Neuronal stem cell (in vitro differentiated cells): ENCODE measurements around the gene FOXA3.

Source experiments
- DNase-seq: peaks from one replicate; pipeline ENCODE4 v3.0.0-alpha.2; 2013; ENCODE audit warnings: low spot score
- H2AFZ ChIP-seq: one replicate; pipeline ENCODE4 v1.6.1; 2013; ENCODE audit warnings: mild to moderate bottlenecking, low read length, inconsistent platforms
- H2AK5ac ChIP-seq: 2 replicates; pipeline ENCODE4 v1.6.1; 2013; ENCODE audit warnings: low read depth, mild to moderate bottlenecking, inconsistent platforms, low read length, moderate library complexity, mixed read lengths
- H2BK120ac ChIP-seq: 2 replicates; pipeline ENCODE4 v1.6.1; 2013; ENCODE audit warnings: low read depth, mild to moderate bottlenecking, inconsistent platforms, low read length, moderate library complexity, mixed read lengths
- H2BK12ac ChIP-seq: one replicate; pipeline ENCODE4 v1.6.1; 2013; ENCODE audit warnings: low read length, inconsistent platforms
- H2BK15ac ChIP-seq: 2 replicates; pipeline ENCODE4 v1.6.1; 2013; ENCODE audit warnings: mild to moderate bottlenecking, low read length, inconsistent platforms, mixed read lengths
- H2BK5ac ChIP-seq: one replicate; pipeline ENCODE4 v1.6.1; 2013; ENCODE audit warnings: inconsistent platforms, mild to moderate bottlenecking, low read length, moderate library complexity
- H3K14ac ChIP-seq: one replicate; pipeline ENCODE4 v1.6.1; 2013; ENCODE audit warnings: low read length, inconsistent platforms
- H3K18ac ChIP-seq: 2 replicates; pipeline ENCODE4 v1.6.1; 2013; ENCODE audit warnings: low read length, inconsistent platforms
- H3K23ac ChIP-seq: 2 replicates; pipeline ENCODE4 v1.6.1; 2013; ENCODE audit warnings: low read depth, mild to moderate bottlenecking, mixed read lengths, low read length, inconsistent platforms; ENCODE audit not compliant: poor library complexity
- H3K27ac ChIP-seq: replicated peaks from 3 replicates; pipeline ENCODE4 v1.5.1; 2013; ENCODE audit warnings: low read length, inconsistent platforms
- H3K27me3 ChIP-seq, 3 experiments: 2 replicates each; pipeline ENCODE4 v1.6.1; 2013; ENCODE audit warnings: low read length in 3 of 3, mild to moderate bottlenecking in 2 of 3, inconsistent platforms in 1 of 3, low read depth in 1 of 3, mixed read lengths in 1 of 3, moderate library complexity in 1 of 3; ENCODE audit not compliant: control insufficient read depth in 3 of 3, insufficient read depth in 3 of 3
- H3K36me3 ChIP-seq, 2 donors: replicated peaks in 1 of 2; 2 replicates each; pipeline ENCODE4 v1.6.1; 2013; ENCODE audit warnings: low read length in 2 of 2; ENCODE audit not compliant: control insufficient read depth in 2 of 2, insufficient read depth in 2 of 2
- H3K4ac ChIP-seq: 2 replicates; pipeline ENCODE4 v1.6.1; 2013; ENCODE audit warnings: inconsistent platforms, mild to moderate bottlenecking, low read length, moderate library complexity
- H3K4me1 ChIP-seq, 2 donors: 1 replicate in 1 of 2; 2 replicates in 1 of 2; pipeline ENCODE4 v1.6.1; 2013; ENCODE audit warnings: low read length in 2 of 2, low read depth in 1 of 2; ENCODE audit not compliant: control insufficient read depth in 2 of 2, insufficient read depth in 1 of 2
- H3K4me2 ChIP-seq: one replicate; pipeline ENCODE4 v1.6.1; 2013; ENCODE audit warnings: mild to moderate bottlenecking, low read length, inconsistent platforms; ENCODE audit not compliant: insufficient read depth, poor library complexity, severe bottlenecking
- H3K4me3 ChIP-seq, 2 donors: 2 replicates each; pipeline ENCODE4 v1.5.1; 2013; ENCODE audit warnings: low read length in 2 of 2, mild to moderate bottlenecking in 2 of 2, inconsistent platforms in 1 of 2, moderate library complexity in 1 of 2
- H3K79me1 ChIP-seq: one replicate; pipeline ENCODE4 v1.6.1; 2013; ENCODE audit warnings: low read depth, mild to moderate bottlenecking, inconsistent platforms, low read length, moderate library complexity
- H3K9ac ChIP-seq: one replicate; pipeline ENCODE4 v1.6.1; 2013; ENCODE audit warnings: mild to moderate bottlenecking, low read depth, low read length, inconsistent platforms; ENCODE audit not compliant: poor library complexity
- H3K9me3 ChIP-seq, 2 donors: replicated peaks in 1 of 2; 2 replicates each; pipeline versions ENCODE3 to v1.6.1; 2013; ENCODE audit warnings: low read length in 2 of 2, mild to moderate bottlenecking in 2 of 2, inconsistent platforms in 1 of 2, low read depth in 1 of 2, mixed read lengths in 1 of 2, moderate library complexity in 1 of 2; ENCODE audit not compliant: control insufficient read depth in 2 of 2, insufficient read depth in 1 of 2
- H4K8ac ChIP-seq: one replicate; pipeline ENCODE4 v1.6.1; 2013; ENCODE audit warnings: low read depth, mild to moderate bottlenecking, inconsistent platforms, low read length, moderate library complexity
- H4K91ac ChIP-seq: one replicate; pipeline ENCODE4 v1.6.1; 2013; ENCODE audit warnings: low read length, low read depth, mild to moderate bottlenecking, inconsistent platforms; ENCODE audit not compliant: poor library complexity
- WGBS, 2 donors: extraction: QIAGEN DNeasy Blood & Tissue Kit; methylation state at CpG; one replicate each; pipeline ENCODE4 v1.1.7; 2013; ENCODE audit warnings: missing lambda C conversion rate in 2 of 2, mixed read lengths in 1 of 2; ENCODE audit not compliant: insufficient read length in 2 of 2, insufficient replicate concordance in 1 of 2; ENCODE audit errors: extremely low coverage in 2 of 2; 5-methylcytosine and 5-hydroxymethylcytosine counted together

Gene FOXA3

DNA sequence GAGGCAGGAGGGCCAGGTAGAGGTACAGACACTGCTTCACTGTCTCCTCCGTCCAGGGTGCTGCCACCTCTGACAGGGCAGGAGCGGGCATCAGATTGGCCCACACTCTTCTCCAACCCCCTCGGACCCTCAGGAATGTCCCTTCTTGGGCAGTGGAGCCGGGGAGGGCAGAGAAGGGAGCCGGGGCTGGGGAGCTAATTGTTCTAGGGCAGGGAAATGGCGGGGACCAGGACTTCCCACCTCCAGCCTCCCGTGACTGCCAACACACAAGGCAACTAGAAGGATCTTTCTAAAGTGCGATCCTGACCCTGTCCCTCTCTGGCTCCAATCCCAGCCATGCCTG is 38.9 kb upstream of the FOXA3 start:
- H2AK5ac ChIP-seq, result no peak overlapping the region
- H3K9me3 ChIP-seq, result peaks cover 0 to 3% of the 10 kb centered on the region in 2 donors
- H3K36me3 ChIP-seq, result peaks cover 74 to 96% of the 10 kb centered on the region in 2 donors
- H2AFZ ChIP-seq, result no peak overlapping the region
- H4K8ac ChIP-seq, result no peak overlapping the region
- H2BK120ac ChIP-seq, result no peak overlapping the region
- peaks cover 2% of the 10 kb centered on the region for H3K79me1 ChIP-seq
- H2BK12ac ChIP-seq, result no peak overlapping the region
- no peaks in the 10 kb centered on the region for H3K4me1 ChIP-seq
- no peak overlapping the region for H3K4ac ChIP-seq
- H4K91ac ChIP-seq, result no peak overlapping the region
- peak overlapping the region; percentile 50 for H3K9ac ChIP-seq
- peak overlapping the region; percentile 57 for H3K23ac ChIP-seq
- no peaks in the 10 kb centered on the region for H3K27me3 ChIP-seq
- H3K14ac ChIP-seq, result no peak overlapping the region
- H2BK5ac ChIP-seq, result no peak overlapping the region
- no peak overlapping the region for H3K27ac ChIP-seq
- H3K18ac ChIP-seq, result no peak overlapping the region
- H2BK15ac ChIP-seq, result no peak overlapping the region
- WGBS, 2 donors, result no CpG with 5 or more reads among the region's 8 CpGs
- no peak overlapping the region for H3K4me2 ChIP-seq
- no peak for DNase-seq
- no peak overlapping the region for H3K4me3 ChIP-seq

DNA sequence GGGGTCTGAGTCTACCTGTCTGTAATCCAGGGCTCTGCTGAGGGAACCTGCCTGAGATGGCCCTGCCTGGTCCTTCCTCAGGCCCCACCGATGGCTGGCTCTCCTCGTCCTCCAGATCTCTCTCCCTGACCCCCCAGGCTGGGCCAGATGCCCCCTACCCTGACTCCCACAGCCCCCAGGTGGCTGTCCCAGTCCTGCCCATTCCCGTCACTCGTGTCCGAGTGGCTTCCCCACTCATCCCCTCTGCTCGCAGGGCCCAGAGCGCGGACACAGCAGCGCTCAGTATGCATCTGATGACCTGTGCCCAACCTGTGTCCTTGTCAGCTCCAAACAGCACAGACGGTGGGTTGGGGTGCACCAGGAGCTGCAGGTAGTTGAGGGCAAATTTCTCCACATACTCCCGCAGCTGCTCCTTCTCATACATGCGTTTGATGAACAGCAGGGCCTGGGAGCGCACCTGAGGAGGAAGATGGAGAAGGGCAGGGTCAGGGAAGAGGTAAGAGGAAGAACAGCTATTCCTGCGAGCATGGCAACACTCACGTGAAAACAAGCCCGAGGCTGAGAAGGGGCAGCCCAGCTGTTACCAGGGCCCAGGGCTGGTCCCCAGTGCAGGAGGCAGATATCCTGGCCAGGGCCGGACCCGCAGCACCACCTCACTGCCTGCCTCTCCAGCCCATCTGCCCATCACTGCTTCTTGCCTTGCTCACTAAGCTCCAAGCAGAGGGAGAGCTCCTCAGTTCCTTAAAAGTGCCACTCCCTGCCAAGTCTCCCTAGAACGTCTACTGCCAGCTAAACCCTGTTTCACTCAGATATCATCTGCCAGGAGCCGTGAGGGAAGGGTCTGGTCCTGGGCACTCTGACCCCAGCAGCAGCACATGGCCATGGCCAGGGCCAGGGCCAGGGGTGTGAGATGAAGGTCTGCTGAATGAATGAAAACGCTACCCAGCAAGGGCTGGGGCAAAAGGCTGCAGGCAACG is 37.9 kb upstream of the FOXA3 start:
- Histone ChIP-seq H2AFZ (no peak overlapping the region), H3K79me1 (peaks cover 2% of the 10 kb centered on the region), H3K18ac (no peak overlapping the region), H2AK5ac (no peak overlapping the region), H4K91ac (no peak overlapping the region), H2BK12ac (no peak overlapping the region), H3K36me3 (peaks cover 74 to 93% of the 10 kb centered on the region in 2 donors), H4K8ac (no peak overlapping the region), H3K9ac (no peak overlapping the region), H3K14ac (no peak overlapping the region), H2BK120ac (no peak overlapping the region), H3K4me3 (no peak overlapping the region), H3K9me3 (peaks cover 0 to 3% of the 10 kb centered on the region in 2 donors), H3K4me1 (no peaks in the 10 kb centered on the region), H2BK5ac (no peak overlapping the region), H3K23ac (no peak overlapping the region), H3K27me3 (no peaks in the 10 kb centered on the region), H3K27ac (no peak overlapping the region), H3K4me2 (no peak overlapping the region), H2BK15ac (no peak overlapping the region), H3K4ac (no peak overlapping the region)
- no peak for DNase-seq
- no CpG with 5 or more reads among the region's 22 CpGs for WGBS, 2 donors

DNA sequence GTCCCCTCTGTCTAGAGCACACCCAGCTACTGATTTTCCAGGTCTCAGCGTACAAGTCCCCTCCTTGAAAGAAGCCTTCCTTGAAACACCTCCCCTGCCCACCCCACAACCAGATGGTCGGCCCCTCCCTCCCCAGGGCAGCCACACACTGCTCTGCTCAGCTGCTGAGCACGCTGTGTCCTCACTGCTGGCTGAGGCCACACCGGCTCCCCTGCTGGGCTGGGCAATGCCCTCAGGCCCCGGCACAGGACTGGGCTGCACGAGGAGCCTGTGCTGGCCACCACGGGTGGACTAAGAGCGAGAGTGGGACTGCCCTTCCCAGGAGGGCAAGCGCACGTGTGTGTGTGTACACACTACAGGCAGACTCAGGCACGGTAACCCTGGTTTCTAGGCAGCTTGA is 37.2 kb upstream of the FOXA3 start:
- peaks cover 75 to 95% of the 10 kb centered on the region in 2 donors for H3K36me3 ChIP-seq
- no peak overlapping the region for H3K23ac ChIP-seq
- no peak overlapping the region for H4K91ac ChIP-seq

DNA sequence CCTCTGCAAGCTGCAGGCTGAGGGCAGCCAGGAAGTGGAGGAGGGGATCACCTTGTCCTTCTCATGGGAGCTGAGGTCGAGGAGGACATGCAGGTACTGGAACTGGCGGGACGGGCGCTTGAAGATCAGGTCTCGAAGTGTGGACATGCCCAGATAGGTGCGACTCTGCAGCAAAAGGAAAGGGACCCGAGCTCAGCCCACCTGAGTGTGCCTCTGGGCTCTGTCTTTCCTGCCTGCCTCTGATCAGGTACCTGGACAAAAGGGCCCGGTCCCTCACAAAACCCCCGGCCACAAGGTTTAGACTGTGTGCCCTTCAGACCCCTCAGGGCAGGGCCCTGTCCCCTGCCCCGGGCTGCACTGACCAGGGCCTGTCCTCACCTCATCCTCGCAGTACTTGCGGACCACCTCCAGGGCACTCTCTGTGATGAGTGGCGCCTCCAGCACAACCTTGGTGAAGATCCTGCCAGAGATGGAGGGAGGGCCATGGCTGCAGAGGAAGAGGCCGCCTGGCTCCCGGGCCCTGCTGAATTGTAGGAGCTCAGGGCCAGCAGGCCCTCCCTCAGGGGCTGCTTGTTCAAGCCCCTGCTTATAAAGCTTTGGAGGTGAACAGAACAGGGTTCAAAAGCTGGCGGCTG is 36.5 kb upstream of the FOXA3 start:
- Histone ChIP-seq H2BK5ac (no peak overlapping the region), H3K9ac (no peak overlapping the region), H3K27me3 (no peaks in the 10 kb centered on the region), H2AK5ac (no peak overlapping the region), H3K18ac (no peak overlapping the region), H3K27ac (no peak overlapping the region), H3K14ac (no peak overlapping the region), H3K23ac (peak overlapping the region; percentile 49), H2BK15ac (no peak overlapping the region), H3K36me3 (peaks cover 80 to 97% of the 10 kb centered on the region in 2 donors), H2BK12ac (no peak overlapping the region), H3K9me3 (peaks cover 0 to 3% of the 10 kb centered on the region in 2 donors), H3K4ac (no peak overlapping the region), H4K8ac (no peak overlapping the region), H2BK120ac (no peak overlapping the region), H3K4me3 (no peak overlapping the region), H4K91ac (no peak overlapping the region), H3K4me1 (no peaks in the 10 kb centered on the region), H3K79me1 (peaks cover 2% of the 10 kb centered on the region), H2AFZ (no peak overlapping the region), H3K4me2 (no peak overlapping the region)
- no peak for DNase-seq
- no CpG with 5 or more reads among the region's 16 CpGs for WGBS, 2 donors

More for the DNA sequence above, 37.2 kb upstream of the FOXA3 start:
- Histone ChIP-seq H3K27me3 (no peaks in the 10 kb centered on the region), H2BK120ac (no peak overlapping the region), H3K27ac (no peak overlapping the region), H3K9me3 (peaks cover 0 to 3% of the 10 kb centered on the region in 2 donors), H3K18ac (peak overlapping the region; percentile 67), H3K79me1 (peaks cover 2% of the 10 kb centered on the region), H2BK12ac (no peak overlapping the region), H3K4me2 (no peak overlapping the region), H4K8ac (no peak overlapping the region), H3K4ac (no peak overlapping the region), H3K14ac (no peak overlapping the region), H3K4me3 (no peak overlapping the region), H3K4me1 (no peaks in the 10 kb centered on the region), H2AFZ (no peak overlapping the region), H2BK15ac (no peak overlapping the region), H2AK5ac (no peak overlapping the region), H2BK5ac (no peak overlapping the region), H3K9ac (no peak overlapping the region)
- no CpG with 5 or more reads among the region's 11 CpGs for WGBS, 2 donors
- no peak for DNase-seq
